ENCODE data around the gene IP6K1. TPM values are rescaled to one million over a fixed set of nuclear protein-coding genes. Genes with fewer than 3 reads are reported as not detected.
A peak's percentile ranks its signal among the peaks of the same experiment; 100 is the strongest.
"Not testable (repeated sequence)": the region's sequence is repeated elsewhere in the genome, so short reads cannot be mapped to it uniquely, and the experiment has no call there.

The IP6K1 gene
- total and polyA plus RNA-seq, 2 donors from 2014 or later = 21.7 to 49.6 TPM

GRCh38 chr3:49686769-49687423 is 99.4 kb downstream of the IP6K1 start:
- H3K27ac ChIP-seq (ENCODE audit: low read depth in 2 of 2, low read length in 2 of 2); H3K9ac ChIP-seq (ENCODE audit: low read length in 3 of 3); FAIRE-seq; intact Hi-C loops (cut with DNase I); H3K9me3 ChIP-seq (ENCODE audit: control insufficient read depth in 2 of 3, insufficient read depth in 1 of 3, low read length in 3 of 3); H3K27me3 ChIP-seq (ENCODE audit: control insufficient read depth, insufficient read depth, low read length): not testable (repeated sequence)
- DNase-seq = peak; percentile 87 to 93 (median 92)
- peaks cover 0 to 17% (median 4%) of the 10 kb centered on the region in 3 donors for H3K36me3 ChIP-seq (ENCODE audit: control insufficient read depth in 2 of 3, insufficient read depth in 3 of 3, low read length in 3 of 3)
- H3K4me1 ChIP-seq (ENCODE audit: control insufficient read depth in 2 of 3, insufficient read depth in 2 of 3, low read depth in 1 of 3, low read length in 3 of 3) = peaks cover 0 to 44% (median 23%) of the 10 kb centered on the region in 3 donors
- H3K4me3 ChIP-seq (ENCODE audit: low read length in 3 of 3) = peak overlapping the region; percentile 36 to 51 (median 42)

GRCh38 chr3:49686346-49686745 is 100.0 kb downstream of the IP6K1 start:
- intact Hi-C loops (cut with DNase I); H3K9ac ChIP-seq (ENCODE audit: low read length in 3 of 3); H3K9me3 ChIP-seq (ENCODE audit: control insufficient read depth in 2 of 3, insufficient read depth in 1 of 3, low read length in 3 of 3); H3K27me3 ChIP-seq (ENCODE audit: control insufficient read depth, insufficient read depth, low read length); FAIRE-seq: not testable (repeated sequence)
- peaks cover 0 to 41% (median 24%) of the 10 kb centered on the region in 3 donors for H3K4me1 ChIP-seq (ENCODE audit: control insufficient read depth in 2 of 3, insufficient read depth in 2 of 3, low read depth in 1 of 3, low read length in 3 of 3)
- peak overlapping the region; percentile 33 to 51 (median 42) for H3K4me3 ChIP-seq (ENCODE audit: low read length in 3 of 3)
- H3K27ac ChIP-seq (ENCODE audit: low read depth in 2 of 2, low read length in 2 of 2) = peak overlapping the region in 1 of 2 donors; percentile 39
- DNase-seq = peak; percentile 68 to 92 (median 74)
- H3K36me3 ChIP-seq (ENCODE audit: control insufficient read depth in 2 of 3, insufficient read depth in 3 of 3, low read length in 3 of 3) = peaks cover 0 to 22% (median 6%) of the 10 kb centered on the region in 3 donors

GRCh38 chr3:49685846-49686245 is 100.5 kb downstream of the IP6K1 start:
- not testable (repeated sequence) for FAIRE-seq

GRCh38 chr3:49685103-49685502 is 101.2 kb downstream of the IP6K1 start:
- H3K27me3 ChIP-seq (ENCODE audit: control insufficient read depth, insufficient read depth, low read length); FAIRE-seq; DNase-seq; intact Hi-C loops (cut with DNase I); H3K4me3 ChIP-seq (ENCODE audit: low read length in 3 of 3); H3K9ac ChIP-seq (ENCODE audit: low read length in 3 of 3); H3K27ac ChIP-seq (ENCODE audit: low read depth in 2 of 2, low read length in 2 of 2); H3K9me3 ChIP-seq (ENCODE audit: control insufficient read depth in 2 of 3, insufficient read depth in 1 of 3, low read length in 3 of 3): not testable (repeated sequence)
- H3K4me1 ChIP-seq (ENCODE audit: control insufficient read depth in 2 of 3, insufficient read depth in 2 of 3, low read depth in 1 of 3, low read length in 3 of 3) = peaks cover 0 to 38% (median 24%) of the 10 kb centered on the region in 3 donors
- peaks cover 0 to 34% (median 15%) of the 10 kb centered on the region in 3 donors for H3K36me3 ChIP-seq (ENCODE audit: control insufficient read depth in 2 of 3, insufficient read depth in 3 of 3, low read length in 3 of 3)

More at GRCh38 chr3:49685846-49686245, 100.5 kb downstream of the IP6K1 start:
- H3K9ac ChIP-seq (ENCODE audit: low read length in 3 of 3); H3K27ac ChIP-seq (ENCODE audit: low read depth in 2 of 2, low read length in 2 of 2); H3K4me3 ChIP-seq (ENCODE audit: low read length in 3 of 3); intact Hi-C loops (cut with DNase I); H3K27me3 ChIP-seq (ENCODE audit: control insufficient read depth, insufficient read depth, low read length); H3K9me3 ChIP-seq (ENCODE audit: control insufficient read depth in 2 of 3, insufficient read depth in 1 of 3, low read length in 3 of 3): not testable (repeated sequence)
- peak in 1 of 5 donors; percentile 20 for DNase-seq
- Histone ChIP-seq H3K4me1 (ENCODE audit: control insufficient read depth in 2 of 3, insufficient read depth in 2 of 3, low read depth in 1 of 3, low read length in 3 of 3) (peaks cover 0 to 40% (median 24%) of the 10 kb centered on the region in 3 donors), H3K36me3 (ENCODE audit: control insufficient read depth in 2 of 3, insufficient read depth in 3 of 3, low read length in 3 of 3) (peaks cover 0 to 27% (median 11%) of the 10 kb centered on the region in 3 donors)

- H3K27me3 ChIP-seq (ENCODE audit: control insufficient read depth, insufficient read depth, low read length); H3K4me3 ChIP-seq (ENCODE audit: low read length in 3 of 3); H3K9me3 ChIP-seq (ENCODE audit: control insufficient read depth in 2 of 3, insufficient read depth in 1 of 3, low read length in 3 of 3); DNase-seq; intact Hi-C loops (cut with DNase I); H3K9ac ChIP-seq (ENCODE audit: low read length in 3 of 3); FAIRE-seq; H3K27ac ChIP-seq (ENCODE audit: low read depth in 2 of 2, low read length in 2 of 2): not testable (repeated sequence)
- peaks cover 0 to 41% (median 20%) of the 10 kb centered on the region in 3 donors for H3K36me3 ChIP-seq (ENCODE audit: control insufficient read depth in 2 of 3, insufficient read depth in 3 of 3, low read length in 3 of 3)
- peaks cover 0 to 34% (median 24%) of the 10 kb centered on the region in 3 donors for H3K4me1 ChIP-seq (ENCODE audit: control insufficient read depth in 2 of 3, insufficient read depth in 2 of 3, low read depth in 1 of 3, low read length in 3 of 3)
Observed at GRCh38 chr3:49684453-49684852, 101.9 kb downstream of the IP6K1 start.

Data from kidney (tissue), 11 donors.